ENCODE results near the gene SKI.

- TF ChIP-seq GATA3 (IDR thresholded peaks at IDR 0.05; ENCODE audit: low read depth, low read length) (no peak), GATA2 (IDR thresholded peaks at IDR 0.05; ENCODE audit: low read depth, low read length) (no peak)
Measured at GRCh38 chr1:2185880-2186855, 42.0 kb upstream of the SKI start.

All from SH-SY5Y (cell line).